Osteoblast (primary cell): ENCODE data around the gene TRIM44. TPM values are rescaled to one million over a fixed set of nuclear protein-coding genes. Genes with fewer than 3 reads are reported as not detected.

Experiments used
- DNase-seq: peaks from one replicate; pipeline ENCODE4 v3.0.0; 2011; ENCODE audit warnings: low spot score, mixed read lengths; ENCODE audit not compliant: insufficient read length; ENCODE audit errors: missing footprints
- H2AFZ ChIP-seq: 2 replicates; pipeline ENCODE4 v1.6.0; 2011; ENCODE audit warnings: mild to moderate bottlenecking, low read length
- H3K27ac ChIP-seq: 2 replicates; pipeline ENCODE4 v1.5.1; 2011; ENCODE audit warnings: mild to moderate bottlenecking, low read depth, low read length, moderate library complexity
- H3K27me3 ChIP-seq: 2 replicates; pipeline ENCODE4 v1.6.0; 2012; ENCODE audit warnings: mild to moderate bottlenecking, control low read depth, inconsistent platforms, low read length, moderate library complexity; ENCODE audit not compliant: insufficient read depth
- H3K36me3 ChIP-seq: 2 replicates; pipeline ENCODE4 v1.5.1; 2011; ENCODE audit warnings: mild to moderate bottlenecking, low read length, control low read depth, moderate library complexity; ENCODE audit not compliant: insufficient read depth
- H3K4me1 ChIP-seq: 2 replicates; pipeline ENCODE4 v1.5.1; 2011; ENCODE audit warnings: mild to moderate bottlenecking, low read length, control low read depth, moderate library complexity; ENCODE audit not compliant: insufficient read depth
- H3K4me2 ChIP-seq: 2 replicates; pipeline ENCODE4 v1.6.0; 2011; ENCODE audit warnings: mild to moderate bottlenecking, low read length; ENCODE audit not compliant: insufficient read depth
- H3K4me3 ChIP-seq: fragments of 200-600 bp; sonication (generic); 3 replicates; pipeline ENCODE4 v1.5.1; 2012; ENCODE audit warnings: mild to moderate bottlenecking, low read length, inconsistent platforms; ENCODE audit not compliant: insufficient read depth
- H3K79me2 ChIP-seq: 2 replicates; pipeline ENCODE4 v1.6.0; 2012; ENCODE audit warnings: mild to moderate bottlenecking, low read length, control low read depth, inconsistent platforms; ENCODE audit not compliant: insufficient read depth
- H3K9me3 ChIP-seq: 2 replicates; pipeline ENCODE4 v1.5.1; 2011; ENCODE audit warnings: low read depth, low read length, control low read depth
- H4K20me1 ChIP-seq: 2 replicates; pipeline ENCODE4 v1.6.0; 2012; ENCODE audit warnings: mild to moderate bottlenecking, low read length, control low read depth; ENCODE audit not compliant: insufficient read depth
- total RNA-seq: library from RNA; depleted of rRNA; stranded (reverse); fragments of >200 nt; gene quantifications from 2 replicates; pipeline ENCODE4 v1.2.3, GENCODE V29; 2012
- TF ChIP-seq, protein P1 (sequence below): IDR thresholded peaks from 2 replicates; pipeline ENCODE4 v1.5.1; 2011; ENCODE audit warnings: mild to moderate bottlenecking, low read depth, low read length, moderate library complexity; ENCODE audit errors: extremely low read depth

Gene TRIM44
- total RNA-seq, 1 donor = 40.5 TPM

DNA sequence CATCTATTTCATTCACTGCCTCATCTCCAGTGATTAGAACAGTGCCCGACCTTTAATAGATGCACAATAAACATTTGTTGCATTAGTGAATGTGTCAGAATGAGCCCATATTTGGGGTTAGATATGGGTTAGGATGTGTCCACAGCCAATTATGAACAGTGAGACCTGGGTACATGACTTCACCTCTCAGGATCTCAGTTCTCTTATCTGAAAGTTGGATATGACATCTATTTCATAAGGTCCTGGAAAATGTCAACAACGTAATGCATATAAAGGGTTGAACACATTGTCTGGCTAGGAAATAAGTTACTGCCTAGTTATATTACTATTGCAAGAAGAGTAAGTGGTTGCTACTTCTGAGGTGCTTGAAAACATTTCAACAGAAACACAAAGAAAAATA is 201.6 kb downstream of the TRIM44 start:
- Histone ChIP-seq H3K4me3 (no peak overlapping the region), H3K4me1 (no peaks in the 10 kb centered on the region), H2AFZ (no peak overlapping the region), H3K27ac (no peak overlapping the region), H3K9me3 (peaks cover 5% of the 10 kb centered on the region), H3K79me2 (no peaks in the 10 kb centered on the region), H3K27me3 (no peaks in the 10 kb centered on the region), H3K36me3 (no peaks in the 10 kb centered on the region), H3K4me2 (no peak overlapping the region), H4K20me1 (no peaks in the 10 kb centered on the region)
- TF ChIP-seq, protein P1, sequence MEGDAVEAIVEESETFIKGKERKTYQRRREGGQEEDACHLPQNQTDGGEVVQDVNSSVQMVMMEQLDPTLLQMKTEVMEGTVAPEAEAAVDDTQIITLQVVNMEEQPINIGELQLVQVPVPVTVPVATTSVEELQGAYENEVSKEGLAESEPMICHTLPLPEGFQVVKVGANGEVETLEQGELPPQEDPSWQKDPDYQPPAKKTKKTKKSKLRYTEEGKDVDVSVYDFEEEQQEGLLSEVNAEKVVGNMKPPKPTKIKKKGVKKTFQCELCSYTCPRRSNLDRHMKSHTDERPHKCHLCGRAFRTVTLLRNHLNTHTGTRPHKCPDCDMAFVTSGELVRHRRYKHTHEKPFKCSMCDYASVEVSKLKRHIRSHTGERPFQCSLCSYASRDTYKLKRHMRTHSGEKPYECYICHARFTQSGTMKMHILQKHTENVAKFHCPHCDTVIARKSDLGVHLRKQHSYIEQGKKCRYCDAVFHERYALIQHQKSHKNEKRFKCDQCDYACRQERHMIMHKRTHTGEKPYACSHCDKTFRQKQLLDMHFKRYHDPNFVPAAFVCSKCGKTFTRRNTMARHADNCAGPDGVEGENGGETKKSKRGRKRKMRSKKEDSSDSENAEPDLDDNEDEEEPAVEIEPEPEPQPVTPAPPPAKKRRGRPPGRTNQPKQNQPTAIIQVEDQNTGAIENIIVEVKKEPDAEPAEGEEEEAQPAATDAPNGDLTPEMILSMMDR = no peak
- peak; percentile 10 for DNase-seq

DNA sequence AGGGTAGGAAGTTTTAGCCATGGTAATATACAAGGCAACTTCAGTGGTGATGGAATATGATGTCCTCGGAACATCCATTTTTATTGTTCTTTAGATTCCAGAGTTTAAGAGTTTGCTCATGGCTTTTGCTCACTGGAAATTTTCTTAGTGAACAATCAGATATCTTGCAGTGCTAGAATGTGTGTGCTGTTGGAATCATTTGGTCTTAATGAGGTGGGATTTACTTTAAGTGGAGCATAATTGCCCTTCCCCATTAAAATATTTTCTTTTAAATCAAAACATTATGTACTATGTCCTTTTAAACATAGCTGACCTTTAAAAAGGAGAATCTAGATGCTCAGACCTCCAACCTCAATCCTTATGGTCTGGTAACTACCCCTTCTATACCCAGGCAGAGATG is 204.0 kb downstream of the TRIM44 start:
- Histone ChIP-seq H3K4me2 (no peak overlapping the region), H3K79me2 (no peaks in the 10 kb centered on the region), H3K9me3 (peaks cover 8% of the 10 kb centered on the region), H3K4me3 (no peak overlapping the region), H4K20me1 (no peaks in the 10 kb centered on the region), H3K27ac (no peak overlapping the region), H3K4me1 (no peaks in the 10 kb centered on the region), H3K27me3 (no peaks in the 10 kb centered on the region), H3K36me3 (no peaks in the 10 kb centered on the region), H2AFZ (no peak overlapping the region)
- no peak for DNase-seq
- TF ChIP-seq, protein P1 = no peak

Other genes with a start within 250 kb of the TRIM44 start
- 0.72 and 1.5 TPM in 2 replicates for gene SLC1A2, start 243.2 kb upstream of the TRIM44 start, total RNA-seq
- gene PAMR1, start 137.2 kb upstream of the TRIM44 start, total RNA-seq = 49.9 and 60.7 TPM in 2 replicates
- 10.3 and 13.8 TPM in 2 replicates for gene FJX1, start 44.3 kb upstream of the TRIM44 start, total RNA-seq